Cardiac muscle cell (in vitro differentiated cells and primary cell): ENCODE measurements around the gene UGT3A1. TPM values are rescaled to one million over a fixed set of nuclear protein-coding genes. Genes with fewer than 3 reads are reported as not detected.

ENCODE experiments used
- DNase-seq, 2 donors: peaks; one replicate each; pipeline versions ENCODE4 v3.0.0 to v3.0.0-alpha.2; 2010 to 2017; ENCODE audit warnings: low read depth in 1 of 2, low spot score in 1 of 2
- H3K27ac ChIP-seq: fragments of 200-600 bp; sonication (generic); 2 replicates; pipeline ENCODE4 v1.5.1; 2016
- H3K27me3 ChIP-seq: fragments of 200-600 bp; sonication (generic); 2 replicates; pipeline ENCODE4 v1.6.0; 2016; ENCODE audit warnings: control low read depth
- H3K36me3 ChIP-seq: fragments of 200-600 bp; sonication (generic); 2 replicates; pipeline ENCODE4 v1.5.1; 2016; ENCODE audit warnings: control low read depth
- H3K4me1 ChIP-seq: fragments of 200-600 bp; sonication (generic); 2 replicates; pipeline ENCODE4 v1.8.1; 2017; ENCODE audit warnings: low read depth, mild to moderate bottlenecking, mixed run types
- H3K4me3 ChIP-seq: fragments of 200-600 bp; sonication (generic); 2 replicates; pipeline ENCODE4 v1.5.1; 2016; ENCODE audit warnings: mild to moderate bottlenecking
- H3K9me3 ChIP-seq: fragments of 200-600 bp; sonication (generic); 2 replicates; pipeline ENCODE4 v1.5.1; 2017; ENCODE audit warnings: low read depth, mild to moderate bottlenecking, control low read depth
- CTCF ChIP-seq: IDR thresholded peaks from 2 replicates; pipeline ENCODE4 v1.5.1; 2012; ENCODE audit warnings: low read depth, mild to moderate bottlenecking, low read length
- polyA plus RNA-seq: library from polyadenylated mRNA; unstranded; fragments of >200 nt; fragmentation: Nextera tagmentation; extraction: Ambion mirVana; gene quantifications from 2 replicates; pipeline ENCODE4 v1.2.1, GENCODE V29; 2016
- total RNA-seq: library from RNA; depleted of rRNA; stranded (reverse); fragments of >200 nt; gene quantifications from 2 replicates; pipeline ENCODE4 v1.2.3, GENCODE V29; 2016

Gene UGT3A1
- total and polyA plus RNA-seq, 2 experiments from 2014 or later, result 0.48 TPM; not detected in 1

- no peak for DNase-seq
- Histone ChIP-seq H3K27ac (no peak overlapping the region), H3K4me1 (no peaks in the 10 kb centered on the region), H3K4me3 (no peak overlapping the region), H3K9me3 (no peaks in the 10 kb centered on the region), H3K27me3 (no peaks in the 10 kb centered on the region), H3K36me3 (no peaks in the 10 kb centered on the region)
- TF ChIP-seq CTCF, result no peak
Measured at GRCh38 chr5:36001032-36001431, 9.8 kb upstream of the UGT3A1 start.

GRCh38 chr5:35999547-35999946 lies 8.4 kb upstream of the UGT3A1 start:
- TF ChIP-seq CTCF, result no peak
- Histone ChIP-seq H3K4me3 (no peak overlapping the region), H3K27ac (no peak overlapping the region), H3K9me3 (no peaks in the 10 kb centered on the region), H3K27me3 (no peaks in the 10 kb centered on the region), H3K4me1 (no peaks in the 10 kb centered on the region), H3K36me3 (no peaks in the 10 kb centered on the region)
- DNase-seq, result no peak

- no peak overlapping the region for H3K4me3 ChIP-seq
- no peaks in the 10 kb centered on the region for H3K36me3 ChIP-seq
- no peak for TF ChIP-seq CTCF
- H3K27me3 ChIP-seq, result no peaks in the 10 kb centered on the region
- H3K27ac ChIP-seq, result no peak overlapping the region
- DNase-seq, result no peak
- H3K4me1 ChIP-seq, result no peaks in the 10 kb centered on the region
- H3K9me3 ChIP-seq, result no peaks in the 10 kb centered on the region
Measured at GRCh38 chr5:35996076-35996475, 4.9 kb upstream of the UGT3A1 start.

GRCh38 chr5:35990520-35990919 lies 670 bp downstream of the UGT3A1 start:
- H3K4me3 ChIP-seq, result peak overlapping the region; percentile 20
- TF ChIP-seq CTCF, result no peak
- no peaks in the 10 kb centered on the region for H3K27me3 ChIP-seq
- DNase-seq, result no peak
- H3K36me3 ChIP-seq, result no peaks in the 10 kb centered on the region
- H3K27ac ChIP-seq, result no peak overlapping the region
- H3K9me3 ChIP-seq, result peaks cover 3% of the 10 kb centered on the region
- H3K4me1 ChIP-seq, result peaks cover 6% of the 10 kb centered on the region

GRCh38 chr5:35988529-35988928 lies 2.7 kb downstream of the UGT3A1 start:
- peaks cover 6% of the 10 kb centered on the region for H3K4me1 ChIP-seq
- no peak overlapping the region for H3K27ac ChIP-seq
- H3K36me3 ChIP-seq, result no peaks in the 10 kb centered on the region
- H3K4me3 ChIP-seq, result no peak overlapping the region
- no peaks in the 10 kb centered on the region for H3K27me3 ChIP-seq
- no peak for DNase-seq
- H3K9me3 ChIP-seq, result peaks cover 3% of the 10 kb centered on the region
- no peak for TF ChIP-seq CTCF

- H3K4me3 ChIP-seq, result no peak overlapping the region
- no peak for TF ChIP-seq CTCF
- DNase-seq, result no peak
- H3K27ac ChIP-seq, result no peak overlapping the region
- H3K4me1 ChIP-seq, result peaks cover 6% of the 10 kb centered on the region
- H3K9me3 ChIP-seq, result peaks cover 3% of the 10 kb centered on the region
- no peaks in the 10 kb centered on the region for H3K27me3 ChIP-seq
- H3K36me3 ChIP-seq, result no peaks in the 10 kb centered on the region
Measured at GRCh38 chr5:35987776-35988175, 3.4 kb downstream of the UGT3A1 start.
